Progenitor cell of endocrine pancreas (in vitro differentiated cells): ENCODE measurements around the gene MTUS2. TPM values are rescaled to one million over a fixed set of nuclear protein-coding genes. Genes with fewer than 3 reads are reported as not detected.

Experiments used
- DNase-seq: peaks from one replicate; pipeline ENCODE4 v3.0.0; 2021; ENCODE audit warnings: low spot score; ENCODE audit not compliant: unreplicated experiment
- H3K27ac Mint-ChIP-seq: 2 replicates; pipeline ENCODE4 v1.8.0; 2021; ENCODE audit warnings: mild to moderate bottlenecking, moderate library complexity, mixed read lengths
- H3K27me3 Mint-ChIP-seq: 2 replicates; pipeline ENCODE4 v1.8.0; 2021; ENCODE audit warnings: mixed read lengths
- H3K36me3 Mint-ChIP-seq: 2 replicates; pipeline ENCODE4 v1.8.0; 2022; ENCODE audit warnings: mixed read lengths; ENCODE audit not compliant: insufficient read depth
- H3K4me1 Mint-ChIP-seq: 2 replicates; pipeline ENCODE4 v1.8.0; 2021; ENCODE audit warnings: low read depth, mixed read lengths
- H3K4me3 Mint-ChIP-seq: 2 replicates; pipeline ENCODE4 v1.8.0; 2021; ENCODE audit warnings: low read depth, mild to moderate bottlenecking, moderate library complexity, mixed read lengths
- H3K9me3 Mint-ChIP-seq: 2 replicates; pipeline ENCODE4 v1.8.0; 2021; ENCODE audit warnings: low read depth, mixed read lengths
- total RNA-seq: library from RNA; stranded (reverse); gene quantifications from 2 replicates; pipeline ENCODE4 v1.2.1, GENCODE V29; 2021
- TF ChIP-seq, protein P1 (sequence below): fragments of 200-600 bp; sonication (generic); IDR thresholded peaks from one replicate; pipeline ENCODE4 v1.5.0; 2021; ENCODE audit warnings: antibody characterized with exemption, mild to moderate bottlenecking; ENCODE audit not compliant: unreplicated experiment

MTUS2 gene
- total RNA-seq, 1 donor from 2014 or later: 9.3 TPM

DNA sequence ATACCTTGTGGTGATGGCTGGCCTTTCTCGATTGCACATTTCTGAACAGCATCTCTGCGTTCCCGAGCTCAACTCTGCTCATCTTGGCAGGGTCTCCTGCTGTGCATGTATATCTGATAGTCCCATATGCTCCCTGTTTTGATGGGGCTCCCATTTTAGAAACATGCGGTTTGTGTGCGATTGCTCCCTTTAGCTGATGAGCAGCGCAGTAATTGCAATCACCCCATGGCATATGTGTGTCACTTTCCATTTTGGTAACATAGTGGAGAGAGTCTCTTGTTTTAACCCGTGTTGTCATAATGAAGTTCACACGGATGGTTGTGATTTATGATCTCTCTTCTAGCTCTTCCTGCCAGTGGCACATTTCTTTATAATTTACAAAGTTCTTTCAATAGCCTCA, 144.7 kb downstream of the MTUS2 start:
- peaks cover 3% of the 10 kb centered on the region for H3K27me3 Mint-ChIP-seq
- peaks cover 2% of the 10 kb centered on the region for H3K9me3 Mint-ChIP-seq
- H3K4me1 Mint-ChIP-seq: no peaks in the 10 kb centered on the region
- H3K36me3 Mint-ChIP-seq: peaks cover 1% of the 10 kb centered on the region
- no peak overlapping the region for H3K4me3 Mint-ChIP-seq
- TF ChIP-seq, protein P1, sequence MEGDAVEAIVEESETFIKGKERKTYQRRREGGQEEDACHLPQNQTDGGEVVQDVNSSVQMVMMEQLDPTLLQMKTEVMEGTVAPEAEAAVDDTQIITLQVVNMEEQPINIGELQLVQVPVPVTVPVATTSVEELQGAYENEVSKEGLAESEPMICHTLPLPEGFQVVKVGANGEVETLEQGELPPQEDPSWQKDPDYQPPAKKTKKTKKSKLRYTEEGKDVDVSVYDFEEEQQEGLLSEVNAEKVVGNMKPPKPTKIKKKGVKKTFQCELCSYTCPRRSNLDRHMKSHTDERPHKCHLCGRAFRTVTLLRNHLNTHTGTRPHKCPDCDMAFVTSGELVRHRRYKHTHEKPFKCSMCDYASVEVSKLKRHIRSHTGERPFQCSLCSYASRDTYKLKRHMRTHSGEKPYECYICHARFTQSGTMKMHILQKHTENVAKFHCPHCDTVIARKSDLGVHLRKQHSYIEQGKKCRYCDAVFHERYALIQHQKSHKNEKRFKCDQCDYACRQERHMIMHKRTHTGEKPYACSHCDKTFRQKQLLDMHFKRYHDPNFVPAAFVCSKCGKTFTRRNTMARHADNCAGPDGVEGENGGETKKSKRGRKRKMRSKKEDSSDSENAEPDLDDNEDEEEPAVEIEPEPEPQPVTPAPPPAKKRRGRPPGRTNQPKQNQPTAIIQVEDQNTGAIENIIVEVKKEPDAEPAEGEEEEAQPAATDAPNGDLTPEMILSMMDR: no peak
- H3K27ac Mint-ChIP-seq: no peak overlapping the region
- no peak for DNase-seq

DNA sequence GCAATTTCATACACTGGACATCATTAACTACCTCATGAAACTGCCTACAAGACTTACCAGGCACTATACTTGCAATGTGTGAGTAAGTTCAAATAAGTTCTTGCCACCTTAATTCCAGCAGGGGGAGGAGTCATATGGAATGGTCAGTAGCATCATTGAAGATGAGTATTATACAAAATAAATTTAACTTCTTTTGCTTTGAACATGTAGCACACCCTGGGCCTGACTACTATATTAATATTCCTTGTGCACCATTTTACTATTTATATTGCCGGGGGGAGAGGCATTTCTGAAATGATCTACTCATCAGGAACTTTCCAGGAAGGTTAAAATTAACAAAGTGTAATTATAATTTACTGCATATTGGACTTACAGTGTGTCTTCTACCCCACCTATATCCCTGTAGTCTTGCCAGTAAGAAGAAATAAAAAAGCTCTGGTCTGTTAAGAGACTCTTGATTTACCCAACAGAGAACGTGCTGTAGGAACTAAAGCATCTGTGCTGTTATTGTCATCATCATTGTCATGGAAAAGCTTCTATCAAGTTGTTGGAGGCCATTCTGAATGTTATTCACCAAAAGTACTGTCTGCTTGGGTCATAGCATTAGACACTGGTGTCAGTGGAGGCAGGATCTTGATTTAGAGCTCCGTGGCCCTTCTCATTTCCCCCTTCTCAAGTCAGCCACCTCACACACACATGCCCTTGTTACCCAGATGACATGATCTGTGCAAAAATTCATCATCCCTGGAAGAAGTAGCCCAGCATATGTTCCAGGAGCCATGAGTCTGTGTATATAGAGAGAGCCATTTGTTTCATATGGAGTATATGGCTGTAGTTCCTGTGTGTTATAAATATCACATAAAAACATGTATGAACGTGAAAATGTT, 147.1 kb downstream of the MTUS2 start:
- H3K27me3 Mint-ChIP-seq: no peaks in the 10 kb centered on the region
- H3K9me3 Mint-ChIP-seq: no peaks in the 10 kb centered on the region
- no peak overlapping the region for H3K27ac Mint-ChIP-seq
- H3K4me3 Mint-ChIP-seq: no peak overlapping the region
- H3K4me1 Mint-ChIP-seq: no peaks in the 10 kb centered on the region
- no peak for DNase-seq
- no peaks in the 10 kb centered on the region for H3K36me3 Mint-ChIP-seq
- TF ChIP-seq, protein P1: no peak

DNA sequence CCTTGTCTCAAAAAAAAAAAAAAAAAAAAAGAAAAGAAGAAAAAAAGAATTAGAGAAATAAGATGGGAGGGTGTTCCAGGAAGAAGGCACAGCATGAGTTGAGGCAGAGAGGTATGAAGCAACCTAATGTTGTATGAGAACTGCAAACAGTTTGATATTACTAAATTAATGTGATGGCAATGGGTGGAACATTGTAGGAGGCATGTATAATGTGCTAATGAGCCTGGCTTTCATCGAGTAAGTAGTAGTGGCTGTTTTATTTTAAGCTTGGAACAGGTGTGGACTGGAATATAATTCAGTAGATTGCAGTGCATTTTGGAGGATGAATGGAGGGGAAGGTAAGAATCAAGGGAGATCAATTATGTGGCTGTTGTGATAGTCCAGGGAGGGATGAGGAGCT, 156.1 kb downstream of the MTUS2 start:
- no peak for DNase-seq
- peaks cover 19% of the 10 kb centered on the region for H3K27me3 Mint-ChIP-seq

DNA sequence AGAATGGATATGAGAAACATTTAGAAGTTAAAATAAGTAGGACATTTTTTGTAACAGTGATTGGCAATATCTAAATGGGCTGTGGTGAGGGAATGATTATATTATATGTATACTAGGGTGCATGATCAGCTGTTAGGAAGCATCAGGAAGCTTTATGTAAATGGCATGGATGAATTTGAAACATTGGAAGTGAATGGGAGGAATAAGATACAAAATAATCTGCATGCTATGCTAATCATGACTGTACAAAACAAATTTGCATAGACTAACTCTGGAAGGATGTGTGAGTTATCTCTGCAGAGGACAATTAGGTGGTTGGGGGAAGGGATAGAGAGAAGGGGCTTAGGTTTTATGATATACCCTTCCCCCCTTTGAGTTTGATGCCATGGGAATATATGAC, 156.5 kb downstream of the MTUS2 start:
- no peak for DNase-seq
- Mint-ChIP-seq H3K4me1 (peaks cover 5% of the 10 kb centered on the region), H3K4me3 (no peak overlapping the region), H3K36me3 (no peaks in the 10 kb centered on the region), H3K27ac (no peak overlapping the region), H3K9me3 (no peaks in the 10 kb centered on the region), H3K27me3 (peaks cover 21% of the 10 kb centered on the region)
- TF ChIP-seq, protein P1: no peak

More for the DNA sequence above, 156.1 kb downstream of the MTUS2 start:
- Mint-ChIP-seq H3K9me3 (no peaks in the 10 kb centered on the region), H3K27ac (no peak overlapping the region), H3K36me3 (no peaks in the 10 kb centered on the region), H3K4me3 (no peak overlapping the region), H3K4me1 (peaks cover 5% of the 10 kb centered on the region)
- TF ChIP-seq, protein P1: no peak

DNA sequence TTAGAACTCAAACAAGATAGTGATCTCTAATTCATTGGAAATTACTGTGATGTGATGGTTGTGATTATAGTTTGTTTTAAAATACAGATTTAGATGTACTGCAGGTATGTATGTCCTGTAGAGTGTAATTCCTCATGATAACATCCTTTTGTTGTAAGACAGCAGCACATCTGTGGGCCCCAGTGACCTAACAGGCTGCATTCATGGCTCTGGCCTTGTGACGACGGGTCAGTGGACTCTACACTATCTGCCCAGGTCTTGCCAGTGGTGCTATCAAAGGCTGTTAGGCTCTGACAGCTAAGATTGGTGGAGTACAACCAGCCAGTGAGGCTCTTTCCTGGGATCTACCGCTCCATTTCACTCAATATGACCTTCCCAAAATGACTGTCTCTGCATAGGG, 158.4 kb downstream of the MTUS2 start:
- peaks cover 30% of the 10 kb centered on the region for H3K27me3 Mint-ChIP-seq
- H3K9me3 Mint-ChIP-seq: no peaks in the 10 kb centered on the region
- no peak overlapping the region for H3K4me3 Mint-ChIP-seq
- DNase-seq: no peak
- TF ChIP-seq, protein P1: no peak
- no peaks in the 10 kb centered on the region for H3K36me3 Mint-ChIP-seq
- H3K27ac Mint-ChIP-seq: no peak overlapping the region
- H3K4me1 Mint-ChIP-seq: peaks cover 8% of the 10 kb centered on the region
